Measurements from ENCODE around the gene CXCL11. TPM values are rescaled to one million over a fixed set of nuclear protein-coding genes. Genes with fewer than 3 reads are reported as not detected.

The CXCL11 gene
- not detected in 2 replicates for total RNA-seq

GRCh38 chr4:76035799-76036380 lies at the start of gene CXCL11:
Gene CXCL11, minus strand, starts transcription at chr4:76036070. Its CDS starts 83 bp downstream, at chr4:76035987.

DNA sequence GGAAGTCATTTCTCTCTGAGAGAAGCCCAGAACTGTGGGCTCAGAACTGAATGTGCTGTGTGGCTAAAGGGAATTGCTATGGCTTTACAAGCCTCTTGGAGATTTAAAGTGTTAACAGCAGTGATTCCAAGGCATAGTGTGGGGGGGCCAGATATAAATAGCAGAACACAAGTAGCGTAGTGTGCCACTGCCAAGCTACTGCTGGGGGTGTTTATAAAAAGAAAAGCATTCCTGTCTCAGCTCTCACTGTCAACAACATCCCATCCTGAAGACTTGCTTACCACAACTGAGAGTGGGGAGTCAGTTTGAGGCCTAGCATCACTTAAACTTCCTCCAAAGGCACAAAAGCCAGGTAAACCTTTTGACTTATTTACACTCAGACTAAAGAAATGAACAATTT lies 38.6 kb upstream of the CXCL11 start, which contains the start of gene ART3:
ART3 (plus strand) TSS at position 242 of the 400 bp plus-strand sequence. CDS start 1,181 bp downstream, outside the sequence.

DNA sequence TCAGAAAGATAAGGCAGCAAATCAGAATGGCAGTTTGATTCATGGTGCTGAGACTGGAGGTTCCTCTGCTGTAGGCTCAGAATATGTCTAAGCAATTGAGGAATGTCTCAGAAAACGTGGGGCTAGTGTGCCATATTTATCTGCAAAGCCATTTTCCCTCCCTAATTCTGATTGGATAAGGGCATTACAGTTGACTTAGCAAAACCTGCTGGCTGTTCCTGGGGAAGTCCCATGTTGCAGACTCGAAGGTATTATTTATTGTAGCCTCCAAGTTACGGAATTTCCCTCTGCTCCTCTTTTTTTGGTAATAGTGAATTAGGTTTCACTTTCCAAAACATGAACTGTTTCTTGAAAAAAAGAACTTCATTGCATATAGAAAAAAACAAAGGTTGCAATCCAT lies 12.5 kb downstream of the CXCL11 start, which contains the start of gene CXCL10:
CXCL10 (minus strand) TSS at position 109 of the 400 bp plus-strand sequence; CDS start at position 43, 66 bp downstream.

DNA sequence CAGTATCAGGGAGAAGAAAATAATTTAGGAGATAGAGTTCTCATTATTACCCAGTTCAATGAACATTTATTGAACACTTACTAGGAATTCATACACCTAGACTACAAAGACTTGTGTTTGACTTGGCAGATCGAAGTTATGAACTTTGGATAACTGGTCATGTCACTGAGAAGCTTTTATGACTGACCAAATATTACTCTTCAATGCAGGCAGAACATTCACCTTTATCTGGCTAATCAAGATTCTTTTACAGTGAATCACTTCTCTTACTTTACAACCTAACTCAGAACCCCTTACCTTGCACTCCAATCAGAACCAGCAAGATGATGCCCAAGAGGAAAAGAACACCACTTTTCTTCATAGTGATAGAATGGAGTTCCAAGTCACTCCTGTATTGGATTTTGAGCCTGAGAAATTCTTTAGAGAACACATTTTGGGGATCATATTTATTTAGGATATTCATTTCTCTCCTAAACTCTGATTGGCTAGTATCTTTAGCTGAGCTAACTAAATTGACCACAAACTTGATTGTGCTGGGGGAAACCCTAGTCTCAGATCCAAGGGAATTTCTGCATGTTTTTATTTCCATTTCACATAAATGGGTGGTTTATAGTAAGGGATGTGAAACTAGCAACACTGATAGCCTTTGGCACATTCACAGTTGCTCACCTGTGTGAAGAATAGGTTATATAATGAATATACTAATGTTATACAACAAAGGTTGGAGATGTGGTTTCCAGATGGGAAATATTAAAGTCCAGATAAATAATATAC lies 28.6 kb downstream of the CXCL11 start, which contains the start of gene CXCL9:
CXCL9 (minus strand) TSS at position 421 of the 774 bp plus-strand sequence; CDS start at position 361, 60 bp downstream.

Other genes starting within 250 kb of the CXCL11 start
- not detected in 2 replicates for gene PPEF2, start 133.6 kb downstream of the CXCL11 start, total RNA-seq
- gene NAAA, start 95.1 kb downstream of the CXCL11 start, total RNA-seq = 35.3 and 82.8 TPM in 2 replicates
- 34.7 and 43.7 TPM in 2 replicates for gene SDAD1, start 45.1 kb downstream of the CXCL11 start, total RNA-seq
- gene CXCL9, start 28.6 kb downstream of the CXCL11 start, total RNA-seq = not detected in 2 replicates
- not detected in 2 replicates for gene CXCL10, start 12.6 kb downstream of the CXCL11 start, total RNA-seq
- not detected in 2 replicates for gene ART3, start 38.6 kb upstream of the CXCL11 start, total RNA-seq
- gene NUP54, start 112.3 kb upstream of the CXCL11 start, total RNA-seq = 51.9 and 52.3 TPM in 2 replicates
- 248 and 252 TPM in 2 replicates for gene SCARB2, start 177.8 kb upstream of the CXCL11 start, total RNA-seq
- 0.18 and 0.59 TPM in 2 replicates for gene FAM47E, start 215.7 kb upstream of the CXCL11 start, total RNA-seq